Activated naive CD4-positive, alpha-beta T cell treated with anti-CD3 and anti-CD28 coated beads, Interleukin-2, amount 10 ng/mL, durations not matched to agents 7 days and 5 days (primary cell): Measurements from ENCODE around the gene CDH13.

Source experiments
- CTCF ChIA-PET: fragments of 350-600 bp; sonication (Branson Sonifier 250); formaldehyde crosslinking; loops from one replicate; lab custom pipeline; 2021; ENCODE audit warnings: antibody characterized with exemption; lab: Charles Lee
- DNase-seq: peaks from one replicate; pipeline ENCODE4 v3.0.0-alpha.2; 2020
- H3K27ac Mint-ChIP-seq: one replicate; pipeline ENCODE4 v1.8.0; 2021; ENCODE audit warnings: mild to moderate bottlenecking, moderate library complexity, mixed read lengths
- H3K27me3 Mint-ChIP-seq: one replicate; pipeline ENCODE4 v1.8.0; 2021; ENCODE audit warnings: mild to moderate bottlenecking, mixed read lengths
- H3K36me3 Mint-ChIP-seq: one replicate; pipeline ENCODE4 v1.8.0; 2021; ENCODE audit warnings: mixed read lengths
- H3K4me1 Mint-ChIP-seq: one replicate; pipeline ENCODE4 v1.8.0; 2021; ENCODE audit warnings: mixed read lengths
- H3K4me3 Mint-ChIP-seq: one replicate; pipeline ENCODE4 v1.8.0; 2021; ENCODE audit warnings: mild to moderate bottlenecking, moderate library complexity, mixed read lengths
- H3K9me3 Mint-ChIP-seq: one replicate; pipeline ENCODE4 v1.8.0; 2021; ENCODE audit warnings: mixed read lengths

The CDH13 gene

DNA sequence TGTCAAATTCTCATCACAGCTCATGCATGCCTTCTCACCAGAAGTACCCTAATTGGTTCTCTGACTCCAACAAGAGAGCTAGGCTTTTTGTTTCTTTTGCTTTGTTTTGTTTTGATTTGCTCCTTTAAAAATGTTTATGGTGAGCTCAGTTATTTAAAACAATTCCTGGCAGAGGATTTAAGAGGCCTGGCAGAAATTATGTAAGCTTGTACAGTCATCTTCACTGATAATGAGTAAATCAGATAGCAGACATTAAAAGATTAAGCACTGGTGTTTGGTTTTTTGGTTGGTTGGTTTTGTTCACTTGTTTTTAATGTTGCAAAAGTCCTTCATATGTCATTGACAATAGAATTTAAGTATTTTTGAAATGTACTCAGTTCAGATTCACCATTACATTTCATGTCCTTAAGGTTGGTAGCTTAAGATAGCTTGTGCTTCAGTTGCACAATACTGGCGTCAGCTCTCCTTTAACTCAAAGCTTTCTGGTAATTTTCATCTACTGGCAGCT is 378.9 kb downstream of the CDH13 start:
- Mint-ChIP-seq H3K9me3 (peaks cover 16% of the 10 kb centered on the region), H3K27me3 (no peaks in the 10 kb centered on the region), H3K36me3 (no peaks in the 10 kb centered on the region), H3K4me1 (no peaks in the 10 kb centered on the region), H3K27ac (no peak overlapping the region), H3K4me3 (no peak overlapping the region)
- CTCF ChIA-PET, result no interaction called here
- no peak for DNase-seq

DNA sequence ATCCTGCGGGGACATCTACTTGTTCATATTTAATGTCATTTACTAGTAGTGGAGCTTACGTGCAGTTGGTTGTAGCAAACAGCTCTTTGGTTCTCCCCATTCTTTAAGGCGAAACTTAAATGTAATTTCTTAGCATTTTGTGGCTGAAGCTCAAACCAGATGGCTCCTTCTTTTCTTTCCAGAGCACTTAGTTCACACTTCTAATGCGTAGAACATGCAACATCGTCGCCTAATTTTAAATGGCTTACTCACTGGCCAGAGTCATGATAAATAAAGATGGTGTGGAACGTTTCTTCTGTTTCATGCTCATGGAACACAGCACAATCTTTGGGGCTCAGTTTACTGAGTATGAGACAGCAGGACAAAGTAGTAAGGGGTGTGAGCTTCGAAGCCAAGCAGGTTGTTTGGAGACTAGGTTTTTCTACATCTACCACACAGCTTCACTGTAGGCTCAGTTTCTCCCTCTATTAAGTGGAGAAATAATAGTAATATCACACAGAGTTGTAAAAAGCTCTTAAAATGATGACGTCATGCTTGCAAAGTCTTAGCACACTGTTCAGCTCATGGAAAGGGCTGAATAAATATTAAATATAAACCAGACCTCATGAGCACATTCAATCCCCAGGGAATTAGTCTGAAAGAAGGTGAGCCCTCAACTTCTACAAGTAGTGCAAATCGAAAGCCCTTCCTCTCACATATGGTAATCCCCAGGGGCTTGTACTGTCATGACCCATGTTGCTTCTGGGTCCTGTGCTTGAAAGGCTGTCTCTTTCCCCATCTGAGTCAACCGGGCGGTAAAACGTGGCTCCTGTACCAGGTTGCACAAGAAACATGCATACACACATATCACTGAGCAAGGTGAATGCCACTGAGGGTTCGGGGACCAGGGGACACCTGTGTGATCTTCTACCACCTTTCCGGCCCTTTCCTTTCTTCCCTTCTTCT is 384.3 kb downstream of the CDH13 start:
- no peak for DNase-seq
- CTCF ChIA-PET, result no interaction called here
- Mint-ChIP-seq H3K9me3 (peaks cover 4% of the 10 kb centered on the region), H3K36me3 (no peaks in the 10 kb centered on the region), H3K27ac (no peak overlapping the region), H3K27me3 (no peaks in the 10 kb centered on the region), H3K4me3 (no peak overlapping the region), H3K4me1 (no peaks in the 10 kb centered on the region)

GRCh38 chr16:83011939-83012338 is 385.2 kb downstream of the CDH13 start:
- Mint-ChIP-seq H3K9me3 (peaks cover 4% of the 10 kb centered on the region), H3K4me1 (no peaks in the 10 kb centered on the region), H3K4me3 (no peak overlapping the region), H3K36me3 (no peaks in the 10 kb centered on the region), H3K27ac (no peak overlapping the region), H3K27me3 (no peaks in the 10 kb centered on the region)
- CTCF ChIA-PET, result no interaction called here
- DNase-seq, result no peak

DNA sequence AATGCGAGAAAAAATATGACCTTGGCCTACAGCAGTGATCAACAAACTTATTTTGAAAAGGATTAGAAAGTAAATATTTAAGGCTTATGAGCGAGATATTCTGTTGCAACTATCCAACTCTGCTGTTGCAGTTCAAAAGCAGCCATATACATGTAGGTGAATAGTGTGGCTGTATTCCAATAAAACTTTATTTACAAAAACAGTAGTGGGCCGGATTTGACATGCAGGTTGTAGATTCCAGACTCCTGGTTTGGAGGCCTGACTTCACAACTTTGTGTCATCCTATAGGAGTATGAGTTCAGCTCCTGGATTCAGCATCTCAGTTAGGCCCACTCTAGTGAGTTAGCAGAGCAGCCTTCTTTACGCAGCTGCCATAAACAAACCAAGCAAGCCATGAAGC is 386.3 kb downstream of the CDH13 start:
- H3K36me3 Mint-ChIP-seq, result no peaks in the 10 kb centered on the region
- CTCF ChIA-PET, result no interaction called here
- no peaks in the 10 kb centered on the region for H3K27me3 Mint-ChIP-seq
- no peaks in the 10 kb centered on the region for H3K4me1 Mint-ChIP-seq
- H3K27ac Mint-ChIP-seq, result no peak overlapping the region
- H3K9me3 Mint-ChIP-seq, result peaks cover 2% of the 10 kb centered on the region
- no peak for DNase-seq
- H3K4me3 Mint-ChIP-seq, result no peak overlapping the region

DNA sequence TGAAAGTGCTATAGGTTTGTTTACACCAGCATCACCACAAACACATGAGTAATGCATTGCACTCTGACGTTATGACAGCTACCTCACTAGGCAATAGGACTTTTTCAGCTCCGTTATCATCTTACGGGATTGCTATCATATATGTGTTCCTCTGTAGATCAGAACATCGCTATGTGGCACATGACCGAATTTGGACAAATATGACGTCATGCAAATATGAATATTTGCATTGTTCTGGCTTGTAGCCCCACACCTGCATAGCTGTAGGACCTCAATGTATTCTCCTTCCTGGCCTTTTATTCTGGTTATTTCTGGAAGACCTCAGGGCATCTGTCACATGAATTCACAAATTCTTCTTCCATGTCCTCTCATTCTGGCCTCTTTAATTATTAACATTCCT is 393.2 kb downstream of the CDH13 start:
- Mint-ChIP-seq H3K4me3 (no peak overlapping the region), H3K9me3 (no peaks in the 10 kb centered on the region), H3K36me3 (no peaks in the 10 kb centered on the region), H3K27me3 (no peaks in the 10 kb centered on the region), H3K27ac (no peak overlapping the region), H3K4me1 (no peaks in the 10 kb centered on the region)
- CTCF ChIA-PET, result no interaction called here
- DNase-seq, result no peak

DNA sequence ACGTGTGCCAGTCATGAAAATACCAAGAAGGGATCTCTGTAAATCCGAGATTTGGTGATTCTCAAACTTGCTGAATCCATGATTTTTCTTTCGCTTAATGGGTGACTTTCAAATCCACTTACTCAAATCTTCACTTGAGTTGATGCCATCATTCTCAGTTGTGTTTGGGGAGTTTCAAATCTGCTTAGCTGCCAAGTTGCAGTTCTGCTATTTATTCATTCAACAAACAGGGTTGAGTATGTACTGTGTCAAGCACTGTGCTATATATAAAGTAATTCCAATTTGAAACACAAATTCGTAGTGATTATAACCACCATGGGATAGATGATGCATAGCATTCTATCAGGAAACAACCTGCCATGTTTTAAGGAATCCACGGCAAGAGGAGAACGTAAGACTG is 394.3 kb downstream of the CDH13 start:
- CTCF ChIA-PET, result no interaction called here
- Mint-ChIP-seq H3K36me3 (no peaks in the 10 kb centered on the region), H3K4me1 (no peaks in the 10 kb centered on the region)

GRCh38 chr16:83021746-83022145 is 395.0 kb downstream of the CDH13 start:
- Mint-ChIP-seq H3K27ac (no peak overlapping the region), H3K4me3 (no peak overlapping the region), H3K9me3 (no peaks in the 10 kb centered on the region), H3K4me1 (no peaks in the 10 kb centered on the region), H3K36me3 (no peaks in the 10 kb centered on the region), H3K27me3 (no peaks in the 10 kb centered on the region)
- CTCF ChIA-PET, result no interaction called here
- DNase-seq, result no peak

More for the DNA sequence above, 394.3 kb downstream of the CDH13 start:
- Mint-ChIP-seq H3K9me3 (no peaks in the 10 kb centered on the region), H3K27me3 (no peaks in the 10 kb centered on the region), H3K27ac (no peak overlapping the region), H3K4me3 (no peak overlapping the region)
- no peak for DNase-seq

- H3K27me3 Mint-ChIP-seq, result no peaks in the 10 kb centered on the region
- no peak overlapping the region for H3K27ac Mint-ChIP-seq
- CTCF ChIA-PET, result no interaction called here
- no peaks in the 10 kb centered on the region for H3K4me1 Mint-ChIP-seq
- H3K36me3 Mint-ChIP-seq, result no peaks in the 10 kb centered on the region
- H3K4me3 Mint-ChIP-seq, result no peak overlapping the region
- H3K9me3 Mint-ChIP-seq, result no peaks in the 10 kb centered on the region
- DNase-seq, result no peak
Measured at GRCh38 chr16:83023011-83023410, 396.2 kb downstream of the CDH13 start.

GRCh38 chr16:83023640-83024039 is 396.9 kb downstream of the CDH13 start:
- Mint-ChIP-seq H3K27me3 (no peaks in the 10 kb centered on the region), H3K27ac (no peak overlapping the region), H3K4me3 (no peak overlapping the region), H3K4me1 (no peaks in the 10 kb centered on the region), H3K9me3 (no peaks in the 10 kb centered on the region), H3K36me3 (no peaks in the 10 kb centered on the region)
- CTCF ChIA-PET, result no interaction called here
- DNase-seq, result no peak

GRCh38 chr16:83027973-83028372 is 401.2 kb downstream of the CDH13 start:
- Mint-ChIP-seq H3K4me1 (no peaks in the 10 kb centered on the region), H3K4me3 (no peak overlapping the region), H3K36me3 (no peaks in the 10 kb centered on the region), H3K27ac (no peak overlapping the region), H3K9me3 (peaks cover 12% of the 10 kb centered on the region), H3K27me3 (no peaks in the 10 kb centered on the region)
- CTCF ChIA-PET, result no interaction called here
- no peak for DNase-seq

DNA sequence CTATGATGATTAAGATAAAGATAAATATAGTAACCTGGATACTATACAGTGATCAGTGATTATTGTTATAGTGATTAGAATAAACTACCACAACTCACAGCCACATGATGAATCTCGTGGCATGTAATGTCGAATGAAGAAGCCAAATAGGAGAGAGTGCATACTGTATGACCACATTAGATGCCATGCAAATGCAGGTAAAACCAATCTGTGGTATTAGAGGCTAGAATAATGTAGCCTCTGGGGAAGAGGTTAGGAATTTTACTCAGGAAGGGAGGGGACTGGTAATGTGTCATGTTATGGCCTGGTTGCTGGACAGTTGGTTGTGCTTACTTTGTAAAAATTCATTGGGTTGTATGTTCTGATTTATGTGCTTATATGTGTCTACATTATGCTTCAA is 402.7 kb downstream of the CDH13 start:
- CTCF ChIA-PET, result no interaction called here
- Mint-ChIP-seq H3K27ac (no peak overlapping the region), H3K27me3 (no peaks in the 10 kb centered on the region), H3K4me1 (no peaks in the 10 kb centered on the region), H3K9me3 (peaks cover 12% of the 10 kb centered on the region), H3K4me3 (no peak overlapping the region), H3K36me3 (no peaks in the 10 kb centered on the region)
- DNase-seq, result no peak

GRCh38 chr16:83031524-83031923 is 404.8 kb downstream of the CDH13 start:
- Mint-ChIP-seq H3K27me3 (no peaks in the 10 kb centered on the region), H3K4me3 (no peak overlapping the region), H3K27ac (no peak overlapping the region), H3K9me3 (peaks cover 19% of the 10 kb centered on the region), H3K4me1 (no peaks in the 10 kb centered on the region), H3K36me3 (no peaks in the 10 kb centered on the region)
- CTCF ChIA-PET, result no interaction called here
- no peak for DNase-seq

DNA sequence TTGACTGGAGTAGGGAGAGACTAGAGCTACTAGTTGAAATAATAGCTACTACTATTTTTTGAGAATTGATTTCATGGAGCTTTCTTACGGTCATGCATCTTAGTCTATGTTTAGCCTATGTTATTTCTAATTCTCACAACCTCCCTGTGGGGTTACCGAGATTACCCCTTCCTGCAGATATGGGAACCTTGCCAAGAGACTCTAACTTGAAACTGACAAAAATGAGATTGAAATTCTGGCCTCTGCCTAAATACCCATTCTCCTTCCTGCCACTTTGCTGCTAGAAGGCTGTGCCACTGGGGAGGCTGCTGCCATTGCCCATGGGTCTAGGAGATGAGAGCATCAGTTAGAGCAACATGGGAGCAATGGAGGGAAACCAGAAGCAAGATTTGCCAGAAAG is 410.3 kb downstream of the CDH13 start:
- Mint-ChIP-seq H3K4me1 (no peaks in the 10 kb centered on the region), H3K4me3 (no peak overlapping the region), H3K9me3 (peaks cover 14% of the 10 kb centered on the region), H3K27ac (no peak overlapping the region), H3K36me3 (no peaks in the 10 kb centered on the region), H3K27me3 (no peaks in the 10 kb centered on the region)
- CTCF ChIA-PET, result no interaction called here
- no peak for DNase-seq

DNA sequence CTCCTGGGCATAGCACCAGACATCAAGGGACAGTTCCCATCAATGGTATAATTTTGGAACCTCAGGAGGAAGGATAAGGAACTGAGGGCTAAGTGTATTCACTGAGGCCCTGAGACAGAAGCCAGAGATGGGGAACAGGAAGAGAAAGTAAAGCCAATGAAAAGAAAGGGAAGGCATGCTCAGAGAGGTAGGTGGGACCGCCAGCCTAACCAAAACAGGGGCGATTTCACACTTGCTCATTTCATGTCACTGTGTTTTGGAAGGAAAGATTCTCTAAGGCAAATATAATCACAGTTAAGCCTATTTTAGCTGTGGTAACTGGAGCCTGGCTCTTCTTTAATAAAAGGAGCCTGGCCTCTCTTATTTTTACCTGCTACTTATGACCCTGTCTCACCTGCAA is 411.1 kb downstream of the CDH13 start:
- Mint-ChIP-seq H3K36me3 (no peaks in the 10 kb centered on the region), H3K4me1 (no peaks in the 10 kb centered on the region), H3K9me3 (peaks cover 14% of the 10 kb centered on the region), H3K4me3 (no peak overlapping the region), H3K27me3 (no peaks in the 10 kb centered on the region), H3K27ac (no peak overlapping the region)
- CTCF ChIA-PET, result no interaction called here
- no peak for DNase-seq

GRCh38 chr16:83040174-83040573 is 413.4 kb downstream of the CDH13 start:
- no peak overlapping the region for H3K27ac Mint-ChIP-seq
- H3K27me3 Mint-ChIP-seq, result no peaks in the 10 kb centered on the region
- no peak for DNase-seq
- no peaks in the 10 kb centered on the region for H3K4me1 Mint-ChIP-seq
- H3K4me3 Mint-ChIP-seq, result no peak overlapping the region
- CTCF ChIA-PET, result no interaction called here
- no peaks in the 10 kb centered on the region for H3K36me3 Mint-ChIP-seq
- H3K9me3 Mint-ChIP-seq, result peaks cover 12% of the 10 kb centered on the region
